Nephron (organoid): ENCODE data around the gene EFCAB14.

Source experiments
- H3K27ac Mint-ChIP-seq, 3 experiments: 2 replicates each; pipeline ENCODE4 v1.8.0; 2020; ENCODE audit warnings: mixed read lengths in 3 of 3, mild to moderate bottlenecking in 2 of 3, moderate library complexity in 1 of 3
- H3K27me3 Mint-ChIP-seq: 2 replicates; pipeline ENCODE4 v1.8.0; 2021; ENCODE audit warnings: low read depth, mild to moderate bottlenecking, moderate library complexity, mixed read lengths
- H3K36me3 Mint-ChIP-seq: 2 replicates; pipeline ENCODE4 v1.8.0; 2020; ENCODE audit warnings: low read depth, mixed read lengths
- H3K4me1 Mint-ChIP-seq: 2 replicates; pipeline ENCODE4 v1.8.0; 2020; ENCODE audit warnings: mixed read lengths
- H3K4me3 Mint-ChIP-seq, 3 experiments: 2 replicates each; pipeline ENCODE4 v1.8.0; 2020; ENCODE audit warnings: mild to moderate bottlenecking in 3 of 3, mixed read lengths in 3 of 3, moderate library complexity in 2 of 3
- H3K9me3 Mint-ChIP-seq: 2 replicates; pipeline ENCODE4 v1.8.0; 2020; ENCODE audit warnings: mixed read lengths
- TF ChIP-seq, protein P1 (sequence below), 3 experiments: fragments of 200-600 bp; sonication (generic); IDR thresholded peaks; one replicate each; pipeline ENCODE4 v1.5.0; 2021; ENCODE audit warnings: antibody characterized with exemption in 3 of 3; ENCODE audit not compliant: unreplicated experiment in 3 of 3

The EFCAB14 gene

DNA sequence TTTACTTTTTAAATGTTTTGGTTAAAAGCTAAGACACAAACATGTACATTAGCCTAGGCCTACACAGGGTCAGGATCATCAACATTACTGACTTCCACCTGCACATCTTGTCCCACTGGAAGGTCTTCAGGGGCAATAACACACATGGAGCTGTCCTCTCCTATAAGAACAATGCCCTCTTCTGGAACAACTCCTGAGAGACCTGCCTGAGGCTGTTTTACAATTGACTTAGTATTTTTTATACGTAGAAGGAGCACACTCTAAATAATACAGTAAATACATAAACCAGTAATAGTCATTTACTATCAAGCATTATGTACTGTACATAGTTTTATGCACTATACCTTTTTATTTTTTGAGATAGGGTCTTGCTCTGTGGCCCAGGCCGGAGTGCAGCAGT, 88.2 kb downstream of the EFCAB14 start:
- no peaks in the 10 kb centered on the region for H3K4me1 Mint-ChIP-seq
- no peaks in the 10 kb centered on the region for H3K27me3 Mint-ChIP-seq
- TF ChIP-seq, protein P1, sequence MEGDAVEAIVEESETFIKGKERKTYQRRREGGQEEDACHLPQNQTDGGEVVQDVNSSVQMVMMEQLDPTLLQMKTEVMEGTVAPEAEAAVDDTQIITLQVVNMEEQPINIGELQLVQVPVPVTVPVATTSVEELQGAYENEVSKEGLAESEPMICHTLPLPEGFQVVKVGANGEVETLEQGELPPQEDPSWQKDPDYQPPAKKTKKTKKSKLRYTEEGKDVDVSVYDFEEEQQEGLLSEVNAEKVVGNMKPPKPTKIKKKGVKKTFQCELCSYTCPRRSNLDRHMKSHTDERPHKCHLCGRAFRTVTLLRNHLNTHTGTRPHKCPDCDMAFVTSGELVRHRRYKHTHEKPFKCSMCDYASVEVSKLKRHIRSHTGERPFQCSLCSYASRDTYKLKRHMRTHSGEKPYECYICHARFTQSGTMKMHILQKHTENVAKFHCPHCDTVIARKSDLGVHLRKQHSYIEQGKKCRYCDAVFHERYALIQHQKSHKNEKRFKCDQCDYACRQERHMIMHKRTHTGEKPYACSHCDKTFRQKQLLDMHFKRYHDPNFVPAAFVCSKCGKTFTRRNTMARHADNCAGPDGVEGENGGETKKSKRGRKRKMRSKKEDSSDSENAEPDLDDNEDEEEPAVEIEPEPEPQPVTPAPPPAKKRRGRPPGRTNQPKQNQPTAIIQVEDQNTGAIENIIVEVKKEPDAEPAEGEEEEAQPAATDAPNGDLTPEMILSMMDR (IDR thresholded peaks at IDR 0.05; ENCODE audit: unreplicated experiment in 3 of 3), result no peak
- peaks cover 43% of the 10 kb centered on the region for H3K36me3 Mint-ChIP-seq
- H3K9me3 Mint-ChIP-seq, result no peaks in the 10 kb centered on the region
- H3K27ac Mint-ChIP-seq, result no peak overlapping the region
- H3K4me3 Mint-ChIP-seq, result no peak overlapping the region
